Measurements from ENCODE around the gene POU2F1. TPM values are rescaled to one million over a fixed set of nuclear protein-coding genes. Genes with fewer than 3 reads are reported as not detected.
"Not testable (repeated sequence)": the region's sequence is repeated elsewhere in the genome, so short reads cannot be mapped to it uniquely, and the experiment has no call there.

The POU2F1 gene
- total RNA-seq, 1 experiment from 2014 or later: 25.0 TPM

GRCh38 chr1:167244244-167244643, 23.6 kb downstream of the POU2F1 start:
- POLR2A ChIA-PET (ENCODE audit: low non-redundant PET): interaction anchor here (0.6 kb wide), 1 partner anchor 25 kb away, joined by 3 read pairs; no protein-coding TSS in a partner anchor
- DNase-seq (ENCODE audit: low spot score): no peak
- TF ChIP-seq EZH2 (IDR thresholded peaks at IDR 0.05; ENCODE audit: borderline replicate concordance, low read depth, low read length, poor library complexity, severe bottlenecking) (no peak), CTCF (conservative IDR thresholded peaks at IDR 0.05; ENCODE audit: low read depth, low read length) (no peak)
- Histone ChIP-seq H3K36me3 (ENCODE audit: insufficient read depth, low read length, poor library complexity, severe bottlenecking) (no peaks in the 10 kb centered on the region), H3K4me1 (ENCODE audit: insufficient read depth, low read length, poor library complexity, severe bottlenecking) (no peaks in the 10 kb centered on the region), H3K9me3 (ENCODE audit: low read depth, low read length, poor library complexity, severe bottlenecking) (no peaks in the 10 kb centered on the region), H3K27ac (ENCODE audit: low read depth, low read length, poor library complexity, severe bottlenecking) (no peak overlapping the region), H3K4me3 (ENCODE audit: low read depth, low read length, poor library complexity, severe bottlenecking) (no peak overlapping the region), H3K27me3 (replicated peaks; ENCODE audit: insufficient read depth, low read depth, low read length, poor library complexity) (no peaks in the 10 kb centered on the region)
- BruUV-seq (replicated peaks): no TSS peak
- intact Hi-C loops (cut with micrococcal nuclease; ENCODE audit: unreplicated experiment): no loop called here
- CTCF ChIA-PET: no interaction called here

GRCh38 chr1:167245168-167245567, 24.5 kb downstream of the POU2F1 start:
- CTCF ChIA-PET: interaction anchor here (0.6 kb wide), 1 partner anchor 294 kb away, joined by 3 read pairs; no protein-coding TSS in a partner anchor
- intact Hi-C loops (cut with micrococcal nuclease; ENCODE audit: unreplicated experiment); POLR2A ChIA-PET (ENCODE audit: low non-redundant PET); H3K27me3 ChIP-seq (replicated peaks; ENCODE audit: insufficient read depth, low read depth, low read length, poor library complexity); BruUV-seq (replicated peaks); H3K4me3 ChIP-seq (ENCODE audit: low read depth, low read length, poor library complexity, severe bottlenecking); DNase-seq (ENCODE audit: low spot score); H3K4me1 ChIP-seq (ENCODE audit: insufficient read depth, low read length, poor library complexity, severe bottlenecking); H3K9me3 ChIP-seq (ENCODE audit: low read depth, low read length, poor library complexity, severe bottlenecking); H3K36me3 ChIP-seq (ENCODE audit: insufficient read depth, low read length, poor library complexity, severe bottlenecking); H3K27ac ChIP-seq (ENCODE audit: low read depth, low read length, poor library complexity, severe bottlenecking): not testable (repeated sequence)

GRCh38 chr1:167246971-167247370, 26.3 kb downstream of the POU2F1 start:
- no peaks in the 10 kb centered on the region for H3K27me3 ChIP-seq (replicated peaks; ENCODE audit: insufficient read depth, low read depth, low read length, poor library complexity)
- no TSS peak for BruUV-seq (replicated peaks)
- H3K9me3 ChIP-seq (ENCODE audit: low read depth, low read length, poor library complexity, severe bottlenecking): no peaks in the 10 kb centered on the region
- intact Hi-C loops (cut with micrococcal nuclease; ENCODE audit: unreplicated experiment): no loop called here
- ChIA-PET CTCF (no interaction called here), POLR2A (ENCODE audit: low non-redundant PET) (interaction anchor here (0.9 kb wide), 1 partner anchor 26 kb away, joined by 6 read pairs; the partner anchor contains the start of gene POU2F1)
- DNase-seq (ENCODE audit: low spot score): no peak
- no peaks in the 10 kb centered on the region for H3K4me1 ChIP-seq (ENCODE audit: insufficient read depth, low read length, poor library complexity, severe bottlenecking)
- no peak overlapping the region for H3K27ac ChIP-seq (ENCODE audit: low read depth, low read length, poor library complexity, severe bottlenecking)
- H3K4me3 ChIP-seq (ENCODE audit: low read depth, low read length, poor library complexity, severe bottlenecking): no peak overlapping the region
- no peaks in the 10 kb centered on the region for H3K36me3 ChIP-seq (ENCODE audit: insufficient read depth, low read length, poor library complexity, severe bottlenecking)
- TF ChIP-seq EZH2 (IDR thresholded peaks at IDR 0.05; ENCODE audit: borderline replicate concordance, low read depth, low read length, poor library complexity, severe bottlenecking): no peak
- no peak for TF ChIP-seq CTCF (conservative IDR thresholded peaks at IDR 0.05; ENCODE audit: low read depth, low read length)

- intact Hi-C loops (cut with micrococcal nuclease; ENCODE audit: unreplicated experiment): no loop called here
- H3K27me3 ChIP-seq (replicated peaks; ENCODE audit: insufficient read depth, low read depth, low read length, poor library complexity): no peaks in the 10 kb centered on the region
- no peaks in the 10 kb centered on the region for H3K4me1 ChIP-seq (ENCODE audit: insufficient read depth, low read length, poor library complexity, severe bottlenecking)
- DNase-seq (ENCODE audit: low spot score): no peak
- POLR2A ChIA-PET (ENCODE audit: low non-redundant PET): no interaction called here
- no peaks in the 10 kb centered on the region for H3K9me3 ChIP-seq (ENCODE audit: low read depth, low read length, poor library complexity, severe bottlenecking)
- CTCF ChIA-PET: no interaction called here
- no peak overlapping the region for H3K27ac ChIP-seq (ENCODE audit: low read depth, low read length, poor library complexity, severe bottlenecking)
- TF ChIP-seq CTCF (conservative IDR thresholded peaks at IDR 0.05; ENCODE audit: low read depth, low read length) (no peak), EZH2 (IDR thresholded peaks at IDR 0.05; ENCODE audit: borderline replicate concordance, low read depth, low read length, poor library complexity, severe bottlenecking) (no peak)
- BruUV-seq (replicated peaks): no TSS peak
- H3K4me3 ChIP-seq (ENCODE audit: low read depth, low read length, poor library complexity, severe bottlenecking): no peak overlapping the region
- H3K36me3 ChIP-seq (ENCODE audit: insufficient read depth, low read length, poor library complexity, severe bottlenecking): no peaks in the 10 kb centered on the region
These were observed 27.1 kb downstream of the POU2F1 start for GRCh38 chr1:167247754-167248153.
